Activated T-cell treated with anti-CD3 and anti-CD28 coated beads, Interleukin-2, amount 50 U/mL, for 1 hour (primary cell): ENCODE results near the gene FAM131C.
"Not testable (repeated sequence)": the region's sequence is repeated elsewhere in the genome, so short reads cannot be mapped to it uniquely, and the experiment has no call there.

Experiments
- DNase-seq: peaks from one replicate; pipeline ENCODE4 v3.0.0-alpha.2; 2020

FAM131C gene

GRCh38 chr1:16032388-16033102 lies 40.9 kb downstream of the FAM131C start:
- peak; percentile 47 for DNase-seq

- no peak for DNase-seq
These were observed 41.9 kb downstream of the FAM131C start for GRCh38 chr1:16031551-16031950.

GRCh38 chr1:16029288-16029687 lies 44.2 kb downstream of the FAM131C start:
- DNase-seq, result no peak

GRCh38 chr1:16029003-16029268 lies 44.5 kb downstream of the FAM131C start:
- not testable (repeated sequence) for DNase-seq

GRCh38 chr1:16028237-16029002 lies 45.0 kb downstream of the FAM131C start:
- DNase-seq, result no peak

- DNase-seq, result peak; percentile 62
These were observed 46.5 kb downstream of the FAM131C start for GRCh38 chr1:16026723-16027484.

GRCh38 chr1:16026302-16026701 lies 47.1 kb downstream of the FAM131C start:
- DNase-seq, result not testable (repeated sequence)

GRCh38 chr1:16023050-16023653 lies 50.3 kb downstream of the FAM131C start:
- no peak for DNase-seq

DNA sequence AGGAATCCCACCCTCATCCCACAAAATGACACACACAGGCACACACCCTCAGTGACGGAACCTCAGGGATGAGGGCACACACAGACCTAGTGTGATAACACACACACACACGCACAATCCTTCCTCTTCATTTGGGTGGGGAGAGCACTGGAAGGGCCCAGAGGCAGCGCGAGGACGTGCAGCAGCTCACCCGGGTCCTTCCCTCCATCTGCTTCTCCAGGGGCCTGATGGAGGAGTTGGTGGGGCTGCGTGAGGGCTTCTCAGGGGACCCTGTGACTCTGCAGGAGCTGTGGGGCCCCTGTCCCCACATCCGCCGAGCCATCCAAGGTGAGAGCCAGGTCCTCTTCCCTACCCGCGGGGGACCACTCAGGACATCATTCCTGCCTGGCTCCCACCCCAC lies 51.1 kb downstream of the FAM131C start:
- DNase-seq, result no peak

GRCh38 chr1:16021681-16022080 lies 51.8 kb downstream of the FAM131C start, which contains the start of gene CLCNKA:
TSS of gene CLCNKA (plus strand) at chr1:16022036. CDS start at chr1:16022620, 584 bp downstream.
- no peak for DNase-seq

DNA sequence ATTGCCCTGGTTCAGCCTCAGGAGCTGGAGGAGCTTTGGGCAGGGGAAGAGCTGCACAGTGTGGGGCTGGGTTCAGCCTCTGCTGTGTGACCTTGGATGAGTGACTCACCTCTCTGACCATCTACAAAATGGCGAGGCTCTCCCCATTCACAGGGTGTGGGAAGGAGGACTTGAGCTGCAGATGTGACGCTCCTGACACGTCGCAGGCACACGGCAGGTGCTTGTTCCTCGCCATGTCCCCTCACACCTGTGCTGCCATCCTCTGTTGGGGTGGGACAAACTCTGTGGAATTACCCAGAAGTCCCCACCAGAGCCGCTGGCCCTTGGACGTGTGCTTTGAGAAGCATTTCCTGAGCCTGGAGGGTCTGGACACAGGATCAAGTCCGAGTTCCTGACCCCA lies 52.6 kb downstream of the FAM131C start:
- not testable (repeated sequence) for DNase-seq

DNA sequence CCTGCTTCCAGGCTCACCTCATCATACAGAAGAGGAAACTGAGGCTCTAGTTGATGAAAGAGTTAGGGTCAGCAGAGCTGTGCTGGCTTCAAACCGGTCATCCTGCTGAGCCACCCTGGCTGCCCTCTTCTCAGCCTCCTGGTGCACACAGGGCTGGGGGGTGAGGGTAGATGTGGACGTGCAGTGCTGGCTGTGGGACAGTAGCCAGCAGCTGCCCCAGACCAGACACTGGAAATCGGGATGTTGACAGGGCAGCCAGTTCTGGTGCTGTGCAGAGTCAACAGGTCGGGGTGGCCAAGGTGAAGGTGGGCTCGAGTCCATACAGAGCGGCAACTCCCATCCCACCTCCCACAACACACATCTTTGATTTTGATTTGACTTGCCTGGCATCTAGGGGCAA lies 53.1 kb downstream of the FAM131C start:
- DNase-seq, result no peak

- DNase-seq, result no peak
These were observed 53.7 kb downstream of the FAM131C start for GRCh38 chr1:16019644-16020277.

GRCh38 chr1:16018749-16019643 lies 54.5 kb downstream of the FAM131C start:
- DNase-seq, result no peak

DNA sequence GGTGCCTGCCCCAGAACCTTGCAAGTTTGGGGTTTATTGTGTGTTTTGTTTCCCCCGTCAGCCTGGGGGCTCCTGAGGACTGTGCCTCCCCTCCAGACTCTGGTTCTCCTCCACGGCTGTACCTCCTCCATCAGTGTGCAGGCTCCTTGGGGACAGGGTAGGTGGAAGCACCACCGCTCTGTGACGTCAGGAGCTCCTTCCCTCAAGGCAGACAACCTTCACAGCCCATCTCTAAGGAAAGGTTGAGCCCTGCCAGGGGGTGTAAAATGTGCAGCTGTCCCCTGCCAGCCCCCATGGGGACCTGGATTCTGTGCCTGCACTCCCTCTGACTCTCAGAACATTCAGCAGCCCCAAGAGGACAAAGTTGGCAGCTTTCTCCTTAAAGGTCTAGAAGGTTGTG lies 55.1 kb downstream of the FAM131C start:
- no peak for DNase-seq

GRCh38 chr1:16017461-16018303 lies 55.8 kb downstream of the FAM131C start, which contains the start of gene HSPB7:
TSS of gene HSPB7 (minus strand) at chr1:16018043. CDS start at chr1:16017963, 80 bp downstream.
- no peak for DNase-seq

GRCh38 chr1:16017076-16017460 lies 56.4 kb downstream of the FAM131C start:
- DNase-seq, result no peak

DNA sequence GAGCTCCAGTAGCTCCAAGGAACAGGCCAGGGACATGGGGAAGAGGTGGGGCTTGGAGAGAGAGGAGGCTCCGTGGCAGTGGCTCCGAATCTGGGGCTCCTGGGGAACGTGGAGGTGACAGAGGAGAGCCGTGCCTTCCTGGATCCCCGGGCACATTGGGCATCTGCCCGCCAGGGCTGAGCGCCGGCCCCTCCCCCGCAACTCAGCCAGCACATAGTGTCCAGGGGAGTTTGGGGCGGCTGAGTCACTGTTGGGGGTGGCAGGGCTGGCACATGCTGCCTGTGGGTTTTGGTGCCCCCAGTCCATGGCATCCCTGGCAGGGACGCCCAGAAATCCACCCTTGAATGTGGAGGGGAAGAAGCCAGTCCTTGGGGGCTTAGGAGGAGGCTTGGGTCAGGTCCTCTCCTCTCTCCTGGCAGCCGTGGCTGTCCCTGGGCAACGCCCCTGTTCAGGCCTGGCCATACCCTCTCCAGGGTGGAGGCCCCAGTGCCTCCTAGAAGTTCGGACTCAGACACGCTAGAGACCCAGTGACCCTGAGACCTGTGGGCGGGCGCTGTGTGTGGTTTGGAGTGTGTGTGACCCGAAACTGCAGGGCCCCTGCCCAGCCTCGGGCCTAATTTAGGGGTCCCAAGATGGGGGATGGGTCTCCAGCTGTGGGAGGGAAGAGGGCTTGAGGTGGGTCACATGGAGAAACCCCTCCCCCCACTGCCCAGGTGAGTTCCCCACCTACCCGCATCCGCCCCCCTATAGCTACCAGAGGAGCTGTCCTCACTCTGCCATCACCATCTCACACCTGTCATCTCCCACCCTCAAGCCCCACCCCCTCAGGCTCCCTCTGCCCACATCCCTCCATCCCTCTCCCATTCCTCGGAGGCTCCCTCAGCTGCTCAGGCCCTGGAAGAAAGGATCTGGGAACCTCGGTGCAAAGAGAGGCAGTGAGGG lies 57.2 kb downstream of the FAM131C start:
- no peak for DNase-seq

- DNase-seq, result no peak
These were observed 58.0 kb downstream of the FAM131C start for GRCh38 chr1:16015491-16015890.
